HUES48 (cell line): ENCODE measurements around the gene PRKG1.

Experiments used
- H3K27ac ChIP-seq: one replicate; pipeline ENCODE4 v1.7.0; 2013; ENCODE audit warnings: low read depth, low read length, inconsistent platforms
- H3K27me3 ChIP-seq: 2 replicates; pipeline ENCODE4 v1.6.1; 2013; ENCODE audit warnings: mild to moderate bottlenecking, low read length; ENCODE audit not compliant: control insufficient read depth, insufficient read depth
- H3K36me3 ChIP-seq: 2 replicates; pipeline ENCODE4 v1.6.1; 2013; ENCODE audit warnings: low read length; ENCODE audit not compliant: control insufficient read depth, insufficient read depth
- H3K4me1 ChIP-seq: 2 replicates; pipeline ENCODE4 v1.6.1; 2013; ENCODE audit warnings: mild to moderate bottlenecking, low read length; ENCODE audit not compliant: control insufficient read depth, insufficient read depth
- H3K4me3 ChIP-seq: 2 replicates; pipeline ENCODE4 v1.5.1; 2013; ENCODE audit warnings: mild to moderate bottlenecking, low read depth, low read length
- H3K9ac ChIP-seq: 2 replicates; pipeline ENCODE4 v1.6.1; 2013; ENCODE audit warnings: mild to moderate bottlenecking, low read depth, low read length, moderate library complexity
- H3K9me3 ChIP-seq: 2 replicates; pipeline ENCODE4 v1.6.1; 2013; ENCODE audit warnings: low read length; ENCODE audit not compliant: control insufficient read depth, insufficient read depth

PRKG1 gene

GRCh38 chr10:51708609-51709008, 634.3 kb downstream of the PRKG1 start:
- no peaks in the 10 kb centered on the region for H3K36me3 ChIP-seq
- no peaks in the 10 kb centered on the region for H3K9me3 ChIP-seq
- no peak overlapping the region for H3K27ac ChIP-seq
- no peak overlapping the region for H3K9ac ChIP-seq
- H3K4me1 ChIP-seq, result peaks cover 13% of the 10 kb centered on the region
- H3K4me3 ChIP-seq, result no peak overlapping the region
- H3K27me3 ChIP-seq, result no peaks in the 10 kb centered on the region

DNA sequence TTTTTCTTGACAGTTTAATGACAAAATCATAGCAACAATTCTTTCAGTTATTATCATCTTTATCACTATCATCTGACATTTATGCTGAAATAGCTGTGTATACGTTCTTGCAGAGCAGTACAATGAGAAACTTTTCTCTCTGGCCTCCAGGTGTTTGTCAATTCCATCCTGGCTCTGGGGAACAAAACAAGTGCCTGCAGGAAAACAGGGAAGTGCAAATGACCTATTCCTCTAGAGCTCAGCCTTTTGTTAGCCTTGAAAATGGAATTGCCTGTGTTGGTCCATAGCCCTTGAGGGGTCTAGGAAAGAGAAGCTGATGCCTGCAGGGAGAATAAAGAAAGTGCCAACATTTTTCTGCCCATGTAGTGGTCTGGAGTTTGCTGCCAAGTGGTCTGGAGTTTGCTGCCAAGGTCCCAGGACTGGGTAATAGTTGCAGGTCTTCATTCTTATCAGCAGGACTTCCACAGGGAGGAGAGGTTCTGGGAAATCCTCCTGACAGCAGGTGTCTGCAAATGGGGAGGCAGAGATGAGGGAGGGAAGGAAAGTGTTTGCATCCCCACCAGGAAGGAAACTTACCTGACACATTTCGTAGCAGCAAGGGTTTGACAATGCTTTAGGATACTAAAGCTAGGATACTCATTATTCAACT, 635.2 kb downstream of the PRKG1 start:
- Histone ChIP-seq H3K4me3 (no peak overlapping the region), H3K27me3 (no peaks in the 10 kb centered on the region), H3K36me3 (no peaks in the 10 kb centered on the region)

DNA sequence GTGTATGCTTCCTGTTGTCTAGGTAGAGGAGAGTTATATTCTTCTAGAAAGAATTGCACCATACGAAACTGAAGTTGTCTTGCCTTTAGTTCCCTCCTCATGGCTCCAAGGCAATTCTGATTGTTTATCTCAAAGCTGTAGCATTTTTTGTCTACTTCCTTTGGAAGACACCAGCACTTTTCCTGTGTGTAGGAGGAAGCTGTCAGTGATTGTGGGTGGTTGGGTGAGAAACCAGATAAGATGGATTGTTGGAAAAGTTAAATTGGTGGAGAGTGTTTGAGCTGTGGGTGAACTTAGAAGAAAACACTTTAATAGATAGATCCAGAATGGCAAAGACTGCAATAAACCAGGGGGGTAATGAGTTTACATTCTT, 637.2 kb downstream of the PRKG1 start:
- Histone ChIP-seq H3K27me3 (no peaks in the 10 kb centered on the region), H3K27ac (no peak overlapping the region), H3K4me3 (no peak overlapping the region), H3K36me3 (no peaks in the 10 kb centered on the region), H3K9ac (no peak overlapping the region), H3K9me3 (no peaks in the 10 kb centered on the region), H3K4me1 (peaks cover 13% of the 10 kb centered on the region)

More for the DNA sequence above, 635.2 kb downstream of the PRKG1 start:
- no peak overlapping the region for H3K27ac ChIP-seq
- no peaks in the 10 kb centered on the region for H3K9me3 ChIP-seq
- H3K4me1 ChIP-seq, result peaks cover 13% of the 10 kb centered on the region
- H3K9ac ChIP-seq, result no peak overlapping the region

DNA sequence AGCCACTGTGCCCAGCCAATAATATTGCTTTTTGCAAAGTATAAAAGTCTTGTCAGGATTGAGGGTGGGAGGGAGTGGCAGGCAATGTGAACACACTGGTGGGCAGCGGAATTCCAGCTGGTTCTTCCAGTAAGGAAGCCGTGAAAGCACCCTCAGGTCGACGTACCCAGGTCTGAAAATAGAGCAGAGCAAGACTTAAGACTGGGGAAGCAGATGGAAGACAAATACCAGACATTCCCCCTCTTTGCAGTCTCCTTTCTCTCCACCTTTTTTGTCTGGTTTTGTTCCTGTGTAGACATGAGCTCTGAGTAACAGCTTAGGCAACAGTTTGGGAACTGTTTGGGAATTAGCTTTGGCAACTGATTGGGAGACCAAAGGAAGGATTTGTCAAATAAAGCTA, 642.7 kb downstream of the PRKG1 start:
- Histone ChIP-seq H3K27ac (no peak overlapping the region), H3K9ac (no peak overlapping the region), H3K4me1 (peaks cover 5% of the 10 kb centered on the region; the same call in 1 of the 2 replicates), H3K4me3 (no peak overlapping the region), H3K27me3 (no peaks in the 10 kb centered on the region), H3K9me3 (no peaks in the 10 kb centered on the region), H3K36me3 (no peaks in the 10 kb centered on the region)

GRCh38 chr10:51718804-51719291, 644.6 kb downstream of the PRKG1 start:
- H3K27ac ChIP-seq, result no peak overlapping the region
- H3K9me3 ChIP-seq, result no peaks in the 10 kb centered on the region
- no peak overlapping the region for H3K9ac ChIP-seq
- H3K36me3 ChIP-seq, result no peaks in the 10 kb centered on the region
- no peaks in the 10 kb centered on the region for H3K27me3 ChIP-seq
- no peak overlapping the region for H3K4me3 ChIP-seq
- peaks cover 5% of the 10 kb centered on the region; the same call in 1 of the 2 replicates for H3K4me1 ChIP-seq

- H3K4me1 ChIP-seq, result peaks cover 2% of the 10 kb centered on the region; the same call in 1 of the 2 replicates
- no peaks in the 10 kb centered on the region for H3K9me3 ChIP-seq
- no peaks in the 10 kb centered on the region for H3K27me3 ChIP-seq
- H3K27ac ChIP-seq, result no peak overlapping the region
- no peak overlapping the region for H3K4me3 ChIP-seq
- no peaks in the 10 kb centered on the region for H3K36me3 ChIP-seq
- H3K9ac ChIP-seq, result no peak overlapping the region
Observed at GRCh38 chr10:51724038-51724437, 649.8 kb downstream of the PRKG1 start.

GRCh38 chr10:51729822-51730555, 655.7 kb downstream of the PRKG1 start:
- Histone ChIP-seq H3K4me3 (no peak overlapping the region), H3K9ac (no peak overlapping the region), H3K36me3 (no peaks in the 10 kb centered on the region), H3K9me3 (no peaks in the 10 kb centered on the region), H3K4me1 (no peaks in the 10 kb centered on the region), H3K27ac (no peak overlapping the region), H3K27me3 (no peaks in the 10 kb centered on the region)

DNA sequence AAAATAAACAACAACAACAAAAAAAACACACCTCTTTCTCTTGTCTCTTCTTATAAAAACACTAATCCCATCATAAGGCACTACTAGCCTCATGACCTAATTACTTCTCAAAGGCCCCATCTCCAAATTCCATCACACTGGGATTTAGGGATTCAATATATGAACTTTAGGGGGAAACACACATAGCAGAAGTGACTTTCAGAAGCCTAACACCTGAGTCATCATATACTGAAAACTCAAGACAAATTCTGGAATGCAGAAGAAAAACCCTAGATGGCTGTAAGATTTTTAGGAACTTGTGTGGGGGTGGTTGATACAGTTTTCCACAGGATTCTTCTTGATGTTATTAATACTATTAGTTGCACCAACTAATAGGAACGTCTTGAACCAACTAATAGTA, 658.8 kb downstream of the PRKG1 start:
- Histone ChIP-seq H3K27me3 (no peaks in the 10 kb centered on the region), H3K9ac (no peak overlapping the region)

GRCh38 chr10:51743146-51743545, 668.9 kb downstream of the PRKG1 start:
- Histone ChIP-seq H3K27ac (no peak overlapping the region), H3K9me3 (no peaks in the 10 kb centered on the region), H3K36me3 (no peaks in the 10 kb centered on the region), H3K9ac (no peak overlapping the region), H3K27me3 (no peaks in the 10 kb centered on the region), H3K4me1 (peaks cover 3% of the 10 kb centered on the region; the same call in 1 of the 2 replicates), H3K4me3 (no peak overlapping the region)

More for the DNA sequence above, 658.8 kb downstream of the PRKG1 start:
- H3K27ac ChIP-seq, result no peak overlapping the region
- H3K4me1 ChIP-seq, result no peaks in the 10 kb centered on the region
- H3K9me3 ChIP-seq, result no peaks in the 10 kb centered on the region
- H3K36me3 ChIP-seq, result no peaks in the 10 kb centered on the region
- H3K4me3 ChIP-seq, result no peak overlapping the region

- no peak overlapping the region for H3K4me3 ChIP-seq
Observed at GRCh38 chr10:51744235-51745000, 670.1 kb downstream of the PRKG1 start.

More at GRCh38 chr10:51744235-51745000, 670.1 kb downstream of the PRKG1 start:
- Histone ChIP-seq H3K9ac (no peak overlapping the region), H3K36me3 (no peaks in the 10 kb centered on the region), H3K4me1 (peaks cover 3% of the 10 kb centered on the region; the same call in 1 of the 2 replicates), H3K9me3 (no peaks in the 10 kb centered on the region), H3K27me3 (no peaks in the 10 kb centered on the region), H3K27ac (no peak overlapping the region)
